ENCODE measurements around the gene ARHGAP10.

The ARHGAP10 gene

DNA sequence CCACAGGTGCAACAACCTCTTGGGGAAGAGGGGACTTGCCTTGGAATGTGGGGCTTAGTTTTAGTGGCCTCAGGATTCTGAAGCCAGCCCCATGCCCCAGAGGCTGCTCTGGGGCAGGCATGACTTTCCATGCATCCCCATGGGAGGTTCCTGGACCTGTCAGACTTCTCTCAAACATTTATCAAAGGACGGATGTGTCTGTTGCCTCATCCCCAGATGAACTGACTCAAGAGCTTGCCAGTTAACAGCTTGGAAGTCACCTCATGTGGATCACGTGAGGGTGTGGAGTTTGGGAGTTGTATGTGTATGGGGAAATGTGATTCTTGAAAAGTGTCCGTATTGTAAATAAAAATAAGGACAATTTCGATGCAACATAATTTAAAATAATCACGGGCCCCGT lies 341.5 kb downstream of the ARHGAP10 start:
- no peak overlapping the region for H3K4me3 ChIP-seq (ENCODE audit: low read depth, low read length)
- TF ChIP-seq, protein P1, sequence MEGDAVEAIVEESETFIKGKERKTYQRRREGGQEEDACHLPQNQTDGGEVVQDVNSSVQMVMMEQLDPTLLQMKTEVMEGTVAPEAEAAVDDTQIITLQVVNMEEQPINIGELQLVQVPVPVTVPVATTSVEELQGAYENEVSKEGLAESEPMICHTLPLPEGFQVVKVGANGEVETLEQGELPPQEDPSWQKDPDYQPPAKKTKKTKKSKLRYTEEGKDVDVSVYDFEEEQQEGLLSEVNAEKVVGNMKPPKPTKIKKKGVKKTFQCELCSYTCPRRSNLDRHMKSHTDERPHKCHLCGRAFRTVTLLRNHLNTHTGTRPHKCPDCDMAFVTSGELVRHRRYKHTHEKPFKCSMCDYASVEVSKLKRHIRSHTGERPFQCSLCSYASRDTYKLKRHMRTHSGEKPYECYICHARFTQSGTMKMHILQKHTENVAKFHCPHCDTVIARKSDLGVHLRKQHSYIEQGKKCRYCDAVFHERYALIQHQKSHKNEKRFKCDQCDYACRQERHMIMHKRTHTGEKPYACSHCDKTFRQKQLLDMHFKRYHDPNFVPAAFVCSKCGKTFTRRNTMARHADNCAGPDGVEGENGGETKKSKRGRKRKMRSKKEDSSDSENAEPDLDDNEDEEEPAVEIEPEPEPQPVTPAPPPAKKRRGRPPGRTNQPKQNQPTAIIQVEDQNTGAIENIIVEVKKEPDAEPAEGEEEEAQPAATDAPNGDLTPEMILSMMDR (IDR thresholded peaks at IDR 0.05; ENCODE audit: insufficient read depth, low read depth, low read length, missing control alignments), result no peak
- DNase-seq (ENCODE audit: low read depth), result no peak

DNA sequence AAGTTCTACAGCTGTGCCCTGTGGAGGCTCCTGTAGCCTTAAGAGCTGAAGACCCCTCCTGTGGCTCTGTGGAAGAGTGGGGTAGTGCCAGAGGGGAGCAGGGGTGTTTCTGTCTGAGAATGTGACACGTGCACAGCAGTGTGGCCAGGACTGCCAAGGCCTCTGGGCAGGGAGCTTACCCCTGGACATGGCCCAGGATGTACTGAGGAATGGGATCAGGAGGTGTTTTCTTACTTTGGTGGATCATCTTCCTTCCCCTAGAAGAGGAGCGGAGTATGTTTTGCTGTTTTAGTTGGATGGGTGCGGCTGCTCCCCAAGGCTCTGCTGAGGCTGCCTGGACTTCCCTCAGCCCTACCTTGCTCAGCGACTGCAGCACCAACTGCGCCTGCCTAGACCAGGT lies 342.6 kb downstream of the ARHGAP10 start:
- DNase-seq (ENCODE audit: low read depth), result no peak
- no peak overlapping the region for H3K4me3 ChIP-seq (ENCODE audit: low read depth, low read length)
- TF ChIP-seq, protein P1 (IDR thresholded peaks at IDR 0.05; ENCODE audit: insufficient read depth, low read depth, low read length, missing control alignments), result no peak

DNA sequence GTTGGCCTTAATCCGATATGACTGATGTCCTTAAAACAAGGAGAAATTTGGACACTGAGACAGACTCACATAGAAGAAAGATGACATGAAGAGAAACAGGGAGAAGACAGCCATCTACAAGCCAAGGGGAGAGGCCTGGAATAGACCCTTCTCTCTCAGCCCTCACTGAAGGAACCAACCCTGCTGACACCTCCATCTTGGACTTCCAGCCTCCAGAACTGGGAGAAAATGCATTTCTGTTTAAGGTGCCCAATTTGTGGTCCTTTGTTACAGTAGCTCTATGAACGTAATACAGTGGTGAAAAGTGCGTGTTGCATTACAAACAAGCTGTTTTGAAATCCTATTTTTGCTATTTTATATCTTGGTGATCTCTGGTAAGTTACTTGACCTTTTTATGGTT lies 343.6 kb downstream of the ARHGAP10 start:
- TF ChIP-seq, protein P1 (IDR thresholded peaks at IDR 0.05; ENCODE audit: insufficient read depth, low read depth, low read length, missing control alignments), result no peak
- H3K4me3 ChIP-seq (ENCODE audit: low read depth, low read length), result no peak overlapping the region
- DNase-seq (ENCODE audit: low read depth), result no peak

DNA sequence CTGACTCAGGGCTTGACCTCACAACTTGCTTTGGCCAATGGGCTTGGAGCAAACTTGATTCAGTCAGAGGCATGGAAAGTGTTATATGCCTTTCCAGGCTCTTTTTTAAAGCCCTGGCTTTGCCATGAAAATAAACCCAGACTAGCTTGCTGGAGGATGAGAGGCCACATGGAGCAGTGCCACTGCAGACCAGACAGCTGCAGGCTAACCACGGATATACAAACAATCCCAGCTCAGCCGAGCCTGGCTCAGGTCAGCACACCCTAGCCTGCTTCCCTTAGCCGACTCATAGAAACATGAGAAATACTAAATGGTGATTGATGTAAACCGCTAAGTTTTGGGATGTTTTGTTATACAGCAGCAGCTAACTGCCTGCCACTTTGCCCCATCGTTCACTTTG lies 345.1 kb downstream of the ARHGAP10 start:
- TF ChIP-seq, protein P1 (IDR thresholded peaks at IDR 0.05; ENCODE audit: insufficient read depth, low read depth, low read length, missing control alignments), result no peak
- no peak overlapping the region for H3K4me3 ChIP-seq (ENCODE audit: low read depth, low read length)
- no peak for DNase-seq (ENCODE audit: low read depth)

DNA sequence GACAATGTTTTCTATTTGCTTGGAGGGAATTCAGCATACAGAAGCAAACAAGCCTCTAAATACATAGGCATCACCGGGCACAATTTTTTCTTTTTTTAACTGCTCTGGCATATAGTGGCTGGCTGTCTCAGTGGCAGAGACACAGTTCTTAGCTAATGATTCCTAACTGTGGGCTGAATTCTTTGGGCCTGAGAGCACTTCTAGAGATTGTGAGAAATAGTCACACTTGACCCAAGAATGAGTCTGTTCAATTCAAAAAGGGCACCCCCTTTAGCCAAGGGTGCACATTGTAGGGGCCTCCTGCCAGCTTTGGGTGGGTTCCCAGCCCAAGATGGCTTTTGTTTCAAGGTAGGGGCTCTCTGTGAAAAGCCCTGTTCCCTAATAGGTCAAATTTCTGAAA lies 345.7 kb downstream of the ARHGAP10 start:
- no peak for DNase-seq (ENCODE audit: low read depth)
- TF ChIP-seq, protein P1 (IDR thresholded peaks at IDR 0.05; ENCODE audit: insufficient read depth, low read depth, low read length, missing control alignments), result no peak
- no peak overlapping the region for H3K4me3 ChIP-seq (ENCODE audit: low read depth, low read length)

DNA sequence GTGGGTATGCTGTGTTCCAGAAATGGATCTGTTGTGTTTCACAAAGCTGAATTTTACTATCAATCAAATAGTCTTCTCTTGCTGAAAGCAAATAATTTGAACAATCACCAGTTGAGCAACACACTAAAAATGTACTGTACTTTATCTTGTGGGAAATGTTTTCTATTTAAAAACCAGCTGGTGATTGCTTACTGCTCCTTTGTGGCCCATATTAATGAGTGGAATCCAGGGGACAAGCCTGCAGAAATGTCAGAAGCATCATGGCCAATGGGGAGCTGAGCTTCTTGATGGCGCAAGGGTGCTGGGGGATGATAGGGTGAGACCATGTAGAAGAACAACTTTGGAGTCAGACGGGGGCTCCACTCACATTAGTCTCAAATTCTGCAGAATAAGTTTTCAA lies 346.2 kb downstream of the ARHGAP10 start:
- TF ChIP-seq, protein P1 (IDR thresholded peaks at IDR 0.05; ENCODE audit: insufficient read depth, low read depth, low read length, missing control alignments), result no peak
- H3K4me3 ChIP-seq (ENCODE audit: low read depth, low read length), result no peak overlapping the region
- DNase-seq (ENCODE audit: low read depth), result no peak

DNA sequence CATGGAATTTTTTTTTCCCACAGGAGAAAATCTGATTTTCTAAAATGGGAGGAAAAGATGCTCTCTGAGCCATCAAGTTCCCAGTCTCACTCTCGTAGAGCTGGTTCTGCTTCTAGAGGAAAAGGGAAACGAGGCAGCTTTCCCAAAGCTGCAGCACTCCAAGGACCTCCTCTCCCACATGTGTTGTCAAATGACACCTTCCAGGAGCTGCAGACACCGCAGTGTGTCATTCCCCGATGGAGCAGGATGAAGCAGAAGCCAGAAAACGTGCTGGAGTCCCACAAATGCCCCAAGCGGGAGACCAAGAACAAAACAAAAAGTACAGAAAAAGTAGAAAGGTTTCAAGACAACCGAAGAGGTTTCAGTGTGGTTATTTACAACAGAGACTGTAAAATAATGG lies 348.1 kb downstream of the ARHGAP10 start:
- DNase-seq (ENCODE audit: low read depth), result no peak
- TF ChIP-seq, protein P1 (IDR thresholded peaks at IDR 0.05; ENCODE audit: insufficient read depth, low read depth, low read length, missing control alignments), result no peak
- H3K4me3 ChIP-seq (ENCODE audit: low read depth, low read length), result no peak overlapping the region

Data from GM12865 (cell line).